ENCODE data around the gene KRTAP4-9. TPM values are rescaled to one million over a fixed set of nuclear protein-coding genes. Genes with fewer than 3 reads are reported as not detected.
"Not testable (repeated sequence)": the region's sequence is repeated elsewhere in the genome, so short reads cannot be mapped to it uniquely, and the experiment has no call there.

KRTAP4-9 gene
- total RNA-seq, 1 donor = under 0.01 TPM

DNA sequence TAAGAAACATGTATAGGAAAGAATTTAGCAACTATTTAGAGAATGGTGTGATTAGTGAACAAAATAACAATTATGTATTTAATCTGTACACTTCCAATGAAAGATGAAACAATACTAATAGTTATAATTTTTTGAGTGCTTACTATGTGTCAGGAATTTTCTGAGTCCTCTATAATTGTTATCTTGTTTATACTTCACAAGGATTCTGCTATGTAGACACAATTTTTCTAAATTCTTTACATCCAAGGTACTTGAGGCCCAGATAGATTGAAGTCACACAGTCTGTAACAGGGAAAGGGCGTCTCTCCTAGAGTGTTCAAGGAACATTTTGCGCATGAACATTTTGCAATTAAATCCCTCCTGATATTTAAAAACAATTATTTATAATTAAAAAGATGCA lies 19.9 kb downstream of the KRTAP4-9 start:
- DNase-seq (ENCODE audit: low read depth in 2 of 3, low spot score in 2 of 3) = no peak

DNA sequence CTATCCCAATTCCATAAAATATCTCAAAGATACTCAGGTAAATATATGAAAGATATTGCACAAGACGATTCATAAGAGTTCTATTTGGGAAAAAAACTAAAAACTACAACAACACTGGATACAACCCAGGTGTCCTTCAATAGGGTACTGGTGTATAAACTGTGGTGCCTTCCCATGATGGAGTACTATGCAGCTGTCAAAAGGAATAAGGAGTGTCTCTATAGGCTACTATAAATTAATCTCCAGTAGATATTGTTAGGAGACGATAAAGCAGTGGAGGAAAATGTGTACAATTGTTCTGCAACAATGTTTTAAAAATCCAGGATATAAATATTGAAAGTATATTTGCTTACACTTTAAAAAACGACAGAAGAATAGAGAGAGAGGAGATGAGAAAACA lies 21.2 kb downstream of the KRTAP4-9 start:
- no peak for DNase-seq (ENCODE audit: low read depth in 2 of 3, low spot score in 2 of 3)

DNA sequence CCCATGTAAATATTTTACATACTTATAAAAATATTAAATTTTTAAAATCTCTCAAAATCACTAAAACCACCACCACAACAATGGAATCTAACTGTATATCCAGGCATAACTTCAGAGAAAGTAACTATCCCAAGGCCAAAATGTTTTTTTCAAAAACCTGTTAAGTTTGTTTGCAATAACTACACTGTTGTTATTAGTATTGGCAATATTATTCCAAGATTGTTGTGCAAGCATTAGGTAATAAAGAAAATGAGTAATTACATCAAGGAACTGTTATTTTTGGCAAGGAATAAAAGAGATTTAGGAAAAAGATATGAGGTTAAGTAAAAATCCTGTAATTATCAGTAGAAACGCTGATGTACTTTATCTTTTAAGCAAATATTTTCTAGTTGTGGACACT lies 22.2 kb downstream of the KRTAP4-9 start:
- no peak for DNase-seq (ENCODE audit: low read depth in 2 of 3, low spot score in 2 of 3)

DNA sequence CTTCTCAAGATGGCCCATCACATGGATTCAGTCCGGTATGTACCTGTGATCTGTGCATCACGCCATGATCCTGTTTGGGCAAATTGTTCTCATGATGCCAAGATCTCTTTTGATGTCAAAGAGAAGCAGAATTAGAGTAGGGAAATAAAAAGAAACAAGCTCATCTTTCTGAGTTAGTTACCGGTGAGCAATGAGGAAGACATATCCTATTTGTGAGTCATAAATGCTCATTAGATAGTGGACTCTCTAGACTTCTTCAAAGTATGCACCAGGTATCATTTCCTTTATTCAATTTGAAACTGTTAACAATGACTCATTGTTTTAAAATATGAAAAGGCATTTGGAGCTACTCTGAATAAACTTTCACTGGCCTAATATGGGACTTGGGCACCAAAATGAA lies 26.8 kb downstream of the KRTAP4-9 start:
- no peak for DNase-seq (ENCODE audit: low read depth in 2 of 3, low spot score in 2 of 3)

DNA sequence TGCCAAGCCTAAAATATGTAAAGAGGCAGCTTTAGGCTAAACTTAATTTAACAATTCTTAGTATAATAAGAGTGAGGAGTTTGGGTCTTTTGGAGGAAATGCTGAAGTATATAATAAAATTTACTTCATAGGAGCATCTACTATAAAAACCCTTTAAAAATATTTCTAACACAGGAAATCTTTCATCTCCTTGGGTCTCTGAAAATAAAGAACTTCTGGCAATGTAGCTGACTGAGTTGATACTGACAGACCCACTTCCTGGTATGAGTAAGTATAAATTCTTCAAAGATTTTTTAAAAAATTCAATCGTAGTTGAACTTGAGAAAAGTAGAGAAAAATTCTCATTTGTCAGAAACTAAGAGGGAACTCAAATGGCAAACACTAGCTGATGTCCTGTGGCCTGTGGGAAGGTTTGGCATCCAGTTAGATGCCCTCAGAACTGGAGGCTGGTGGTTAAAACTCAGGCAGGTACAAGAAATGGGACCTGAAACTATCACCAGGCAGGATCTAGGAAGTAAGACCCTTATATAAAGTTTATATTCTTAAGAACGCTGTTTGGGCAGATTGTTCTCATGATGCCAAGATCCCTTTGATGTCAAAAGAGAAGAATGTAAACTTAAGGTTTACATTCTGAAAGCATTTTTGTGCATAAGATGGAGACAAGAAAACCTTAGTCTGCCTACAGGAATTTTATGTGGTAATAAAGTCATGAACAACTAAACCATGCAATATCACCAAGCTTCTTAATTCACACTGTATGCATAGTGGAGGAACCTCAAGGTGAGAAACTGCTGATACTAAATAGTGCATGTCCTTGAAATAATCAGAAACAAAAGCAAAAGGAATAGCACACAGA lies 28.9 kb downstream of the KRTAP4-9 start:
- no peak for DNase-seq (ENCODE audit: low read depth in 2 of 3, low spot score in 2 of 3)

DNA sequence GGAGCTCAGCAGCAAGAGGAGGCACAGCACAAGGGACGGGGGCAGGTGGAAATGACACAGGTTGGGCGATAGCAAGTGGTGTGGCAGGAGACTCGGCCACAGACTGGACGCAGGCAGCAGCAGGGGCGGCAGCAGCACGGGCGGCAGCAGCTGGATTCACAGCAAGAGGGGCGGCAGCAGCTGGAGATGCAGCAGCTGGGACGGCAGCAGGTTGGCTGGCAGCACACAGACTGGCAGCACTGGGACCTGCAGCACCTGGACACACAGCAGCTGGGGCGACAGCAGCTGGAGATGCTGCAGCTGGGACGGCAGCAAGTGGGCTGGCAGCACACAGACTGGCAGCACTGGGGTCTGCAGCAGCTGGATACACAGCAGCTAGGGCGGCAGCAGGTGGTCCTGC lies 34.7 kb downstream of the KRTAP4-9 start:
- DNase-seq (ENCODE audit: low read depth in 2 of 3, low spot score in 2 of 3) = not testable (repeated sequence)

DNA sequence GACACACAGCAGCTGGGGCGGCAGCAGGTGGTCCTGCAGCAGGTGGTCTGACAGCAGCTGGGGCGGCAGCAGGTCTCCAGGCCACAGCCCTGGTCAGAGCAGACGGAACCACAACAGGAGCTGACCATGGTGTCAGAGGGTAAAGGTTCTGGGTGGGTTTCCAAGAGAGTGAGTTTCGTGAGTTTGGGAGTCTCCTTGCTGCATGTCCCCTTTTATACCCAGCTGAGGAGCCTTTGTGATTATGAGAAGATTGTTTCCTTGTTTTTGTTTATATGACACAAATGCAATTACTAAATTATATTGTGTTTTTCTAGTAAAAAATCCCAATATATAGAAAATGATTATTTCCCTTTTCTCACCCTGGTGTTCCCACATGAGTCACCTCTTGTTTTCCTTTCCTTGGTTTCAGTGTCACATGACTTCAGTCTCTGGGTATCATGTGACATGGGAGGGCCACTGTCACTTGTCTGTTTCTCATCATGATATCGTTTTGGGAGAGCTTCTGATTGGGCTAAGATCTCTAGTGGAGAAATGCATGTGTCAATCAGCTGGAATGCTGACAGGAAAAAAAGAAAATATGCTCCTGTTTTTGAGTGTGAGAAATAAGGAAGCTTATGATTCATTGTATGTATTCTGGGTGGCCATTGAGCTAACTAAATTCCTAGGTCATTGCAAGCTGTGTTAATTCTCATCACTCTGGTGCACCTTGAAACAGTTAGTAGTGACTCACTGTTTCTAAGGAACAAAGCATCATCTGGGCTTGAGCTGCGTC lies 35.4 kb downstream of the KRTAP4-9 start, which contains the start of gene KRTAP4-6:
Gene KRTAP4-6 (minus strand): TSS at position 185 of the 772 bp plus-strand sequence. CDS start 57 bp downstream, at position 128.
- no peak for DNase-seq (ENCODE audit: low read depth in 2 of 3, low spot score in 2 of 3)

DNA sequence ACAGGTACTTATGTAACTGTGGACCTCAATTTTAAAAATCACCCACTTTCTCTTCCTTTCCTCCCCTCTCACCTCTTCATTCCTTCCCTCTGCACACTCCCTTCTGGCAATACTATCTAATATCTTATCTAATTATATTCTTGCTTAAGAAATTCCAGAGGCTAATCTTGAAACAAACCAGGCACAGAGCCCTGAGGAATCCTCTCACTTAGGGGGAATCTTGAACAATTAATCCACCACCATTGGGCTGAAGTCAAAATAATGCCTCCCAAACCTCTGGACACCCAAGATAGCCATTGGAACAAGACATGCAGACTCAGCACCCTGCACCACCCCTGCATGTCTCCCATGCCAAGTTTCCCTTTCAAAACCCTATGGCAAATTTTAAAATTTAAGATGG lies 36.2 kb downstream of the KRTAP4-9 start:
- no peak for DNase-seq (ENCODE audit: low read depth in 2 of 3, low spot score in 2 of 3)

DNA sequence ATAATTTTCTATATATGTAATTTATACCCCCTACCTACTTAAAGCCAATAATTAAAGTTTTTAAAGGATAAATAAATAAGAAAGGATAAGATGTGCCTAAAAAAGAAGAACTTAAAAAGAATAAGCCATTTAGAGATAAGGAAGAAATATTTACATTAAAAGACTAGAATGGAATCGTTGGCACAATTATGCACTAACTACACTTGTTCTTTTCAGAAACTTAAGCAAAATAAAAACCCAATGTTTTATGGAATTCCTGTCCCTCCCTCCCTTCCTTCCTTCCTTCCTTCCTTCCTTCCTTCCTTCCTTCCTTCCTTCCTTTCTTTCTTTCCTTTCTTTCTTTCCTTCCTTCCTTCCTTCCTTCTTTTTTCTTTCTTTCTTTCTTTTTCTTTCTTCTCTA lies 39.7 kb downstream of the KRTAP4-9 start:
- DNase-seq (ENCODE audit: low read depth in 2 of 3, low spot score in 2 of 3) = no peak

DNA sequence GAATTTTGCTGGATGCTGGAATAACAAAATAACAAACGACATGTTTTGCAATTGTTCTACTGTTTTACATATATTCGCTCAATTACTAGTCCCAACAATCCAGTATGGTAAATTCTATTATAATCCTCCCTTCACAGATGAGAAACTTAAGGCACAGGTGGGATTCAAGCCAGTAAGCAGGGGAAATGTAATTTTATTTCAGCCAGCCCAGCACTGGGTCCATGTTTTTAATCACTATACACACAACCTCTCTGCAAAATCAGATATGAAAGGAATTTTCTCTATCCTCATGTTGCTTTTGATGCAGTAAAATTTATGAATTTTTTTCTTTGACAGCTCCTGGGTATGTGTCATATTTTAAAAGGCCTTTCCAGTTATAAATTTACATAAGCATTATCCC lies 40.1 kb downstream of the KRTAP4-9 start:
- DNase-seq (ENCODE audit: low read depth in 2 of 3, low spot score in 2 of 3) = no peak

DNA sequence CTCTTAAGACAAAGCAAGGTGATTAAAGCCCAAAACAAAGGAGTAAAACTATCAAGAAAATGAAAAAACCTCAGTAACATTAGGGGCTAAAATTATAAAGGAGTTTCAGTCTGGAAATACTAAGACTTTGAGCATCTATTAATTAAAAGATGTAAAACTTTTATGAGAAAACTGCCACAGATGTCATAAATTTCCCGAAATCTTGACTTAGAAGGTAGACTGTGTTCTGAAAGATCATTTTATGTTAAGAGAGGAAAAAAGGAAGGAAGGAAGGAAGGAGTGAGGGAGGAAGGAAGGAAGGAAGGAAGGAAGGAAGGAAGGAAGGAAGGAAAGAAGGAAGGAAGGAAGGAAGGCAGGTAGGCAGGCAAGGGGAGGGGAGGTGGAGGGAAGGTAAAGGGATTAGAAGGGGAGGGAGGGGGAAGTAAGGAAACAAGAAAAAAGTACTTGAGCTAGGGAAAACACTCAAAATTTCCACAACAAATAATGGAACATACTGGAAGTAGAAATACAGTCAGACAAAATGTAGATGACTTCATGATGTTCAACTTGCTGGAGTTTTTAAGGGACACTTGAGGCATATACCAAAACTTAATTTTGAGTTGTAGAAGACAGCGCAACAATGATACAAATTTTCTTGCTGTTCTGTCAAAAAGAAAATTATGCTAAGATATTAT lies 42.5 kb downstream of the KRTAP4-9 start:
- no peak for DNase-seq (ENCODE audit: low read depth in 2 of 3, low spot score in 2 of 3)

DNA sequence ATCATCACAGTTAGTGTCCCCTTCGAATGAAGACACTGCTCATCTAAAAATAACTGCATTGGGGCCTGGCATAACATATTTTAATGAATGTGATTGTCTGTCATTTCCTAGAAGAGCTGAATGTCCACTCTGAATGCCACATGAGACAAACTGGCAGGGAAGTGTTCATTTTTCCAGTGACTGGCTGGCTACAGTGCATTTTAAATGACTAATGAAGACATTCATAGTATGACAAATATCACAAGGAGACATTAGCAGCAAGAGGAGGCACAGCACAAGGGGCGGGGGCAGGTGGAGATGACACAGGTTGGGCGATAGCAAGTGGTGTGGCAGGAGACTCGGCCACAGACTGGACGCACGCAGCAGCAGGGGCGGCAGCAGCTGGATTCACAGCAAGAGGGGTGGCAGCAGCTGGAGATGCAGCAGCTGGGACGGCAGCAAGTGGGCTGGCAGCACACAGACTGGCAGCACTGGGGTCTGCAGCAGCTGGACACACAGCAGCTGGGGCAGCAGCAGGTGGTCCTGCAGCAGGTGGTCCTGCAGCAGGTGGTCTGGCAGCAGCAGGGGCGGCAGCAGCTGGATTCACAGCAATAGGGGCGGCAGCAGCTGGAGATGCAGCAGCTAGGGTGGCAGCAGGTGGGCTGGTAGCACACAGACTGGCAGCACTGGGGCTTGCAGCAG lies 43.9 kb downstream of the KRTAP4-9 start:
- not testable (repeated sequence) for DNase-seq (ENCODE audit: low read depth in 2 of 3, low spot score in 2 of 3)

DNA sequence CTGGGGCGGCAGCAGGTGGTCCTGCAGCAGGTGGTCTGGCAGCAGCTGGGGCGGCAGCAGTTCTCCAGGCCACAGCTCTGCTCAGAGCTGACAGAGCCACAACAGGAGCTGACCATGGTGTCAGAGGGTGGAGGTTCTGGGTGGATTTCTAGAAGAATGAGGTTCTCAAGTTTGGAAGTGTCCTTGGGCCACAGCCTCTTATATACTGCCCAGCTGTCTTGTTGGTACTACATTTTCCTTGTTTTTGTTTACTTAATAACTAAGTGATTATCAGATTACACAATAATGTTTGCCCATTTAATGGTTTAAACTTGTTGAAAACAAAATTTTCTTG lies 44.4 kb downstream of the KRTAP4-9 start, which contains the start of gene KRTAP4-5:
Gene KRTAP4-5 (minus strand): TSS at position 174 of the 334 bp plus-strand sequence. CDS start 58 bp downstream, at position 116.
- DNase-seq (ENCODE audit: low read depth in 2 of 3, low spot score in 2 of 3) = no peak

DNA sequence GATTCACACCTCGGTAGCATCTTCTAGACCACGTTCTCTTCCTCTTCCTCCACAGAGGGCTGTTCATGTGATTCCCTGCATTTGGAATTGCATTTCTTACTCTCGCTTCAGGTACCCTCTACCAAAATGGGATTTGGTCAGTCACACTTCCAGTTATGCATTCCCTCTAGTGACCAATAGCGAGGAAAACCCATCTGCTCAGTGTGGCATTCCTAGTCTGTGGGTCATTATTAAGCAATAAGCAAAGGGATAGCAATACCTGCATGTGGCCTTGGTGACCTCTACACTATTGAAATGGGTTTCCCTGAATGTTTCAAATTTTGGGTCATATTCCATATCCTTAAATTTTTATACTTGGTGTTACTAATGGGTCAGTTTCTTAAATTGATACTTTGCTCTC lies 44.8 kb downstream of the KRTAP4-9 start:
- DNase-seq (ENCODE audit: low read depth in 2 of 3, low spot score in 2 of 3) = no peak

DNA sequence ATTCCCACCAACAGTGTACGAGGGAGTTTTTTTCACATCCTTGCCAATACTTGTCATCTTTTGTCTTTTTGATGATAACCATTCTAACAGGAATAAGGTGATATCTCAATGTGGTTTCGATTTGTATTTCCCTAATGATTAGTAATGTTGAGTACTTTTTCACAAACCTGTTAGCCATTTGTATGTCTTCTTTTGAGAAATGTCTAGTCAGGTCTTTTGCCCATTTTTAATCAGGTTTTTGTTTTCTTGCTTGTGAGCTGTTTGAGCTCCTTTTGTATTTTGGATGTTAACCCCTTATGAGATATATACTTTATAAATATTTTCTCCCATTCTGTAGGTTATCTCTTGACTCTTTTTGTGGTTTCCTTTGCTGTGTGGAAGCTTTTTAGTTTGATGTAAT lies 46.3 kb downstream of the KRTAP4-9 start:
- no peak for DNase-seq (ENCODE audit: low read depth in 2 of 3, low spot score in 2 of 3)

DNA sequence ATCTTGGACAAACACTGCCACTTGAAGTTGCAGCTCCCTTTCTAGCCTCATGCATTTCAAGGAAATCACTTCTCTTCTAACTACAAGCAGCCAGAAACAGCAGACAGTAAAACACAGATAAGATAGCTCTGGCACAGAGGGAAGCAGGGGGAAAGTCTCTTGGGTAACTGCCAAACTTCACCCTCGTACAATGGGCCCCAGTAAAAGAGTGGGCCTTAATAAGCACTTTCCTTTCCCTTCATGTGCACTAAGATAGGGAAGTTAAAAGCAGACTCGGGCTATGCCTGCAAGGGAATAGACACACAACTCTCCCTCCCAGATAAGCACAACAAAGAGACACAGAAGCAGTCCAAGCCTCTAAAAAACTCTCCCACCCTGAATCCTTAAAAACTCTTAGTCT lies 48.7 kb downstream of the KRTAP4-9 start:
- peak in 1 of 3 donors; percentile 19 for DNase-seq (ENCODE audit: low read depth in 2 of 3, low spot score in 2 of 3)

Other genes with a start within 250 kb of the KRTAP4-9 start
- not detected for gene KRT12, start 238.2 kb upstream of the KRTAP4-9 start, total RNA-seq
- not detected for gene KRT20, start 220.1 kb upstream of the KRTAP4-9 start, total RNA-seq
- under 0.01 TPM for gene KRT23, start 167.7 kb upstream of the KRTAP4-9 start, total RNA-seq
- gene KRT39, start 138.4 kb upstream of the KRTAP4-9 start, total RNA-seq = under 0.01 TPM
- gene KRT40, start 121.1 kb upstream of the KRTAP4-9 start, total RNA-seq = not detected
- gene KRTAP3-3, start 111.2 kb upstream of the KRTAP4-9 start, total RNA-seq = not detected
- gene KRTAP3-2, start 105.5 kb upstream of the KRTAP4-9 start, total RNA-seq = not detected
- not detected for gene KRTAP3-1, start 96.3 kb upstream of the KRTAP4-9 start, total RNA-seq
- not detected for gene KRTAP1-5, start 78.2 kb upstream of the KRTAP4-9 start, total RNA-seq
- gene KRTAP1-4, start 75.2 kb upstream of the KRTAP4-9 start, total RNA-seq = not detected
- not detected for gene KRTAP1-3, start 70.5 kb upstream of the KRTAP4-9 start, total RNA-seq
- gene KRTAP1-1, start 63.9 kb upstream of the KRTAP4-9 start, total RNA-seq = not detected
- gene KRTAP2-1, start 58.1 kb upstream of the KRTAP4-9 start, total RNA-seq = not detected
- not detected for gene KRTAP2-2, start 50.2 kb upstream of the KRTAP4-9 start, total RNA-seq
- not detected for gene KRTAP2-3, start 45.3 kb upstream of the KRTAP4-9 start, total RNA-seq
- not detected for gene KRTAP2-4, start 39.5 kb upstream of the KRTAP4-9 start, total RNA-seq
- gene KRTAP4-7, start 21.2 kb upstream of the KRTAP4-9 start, total RNA-seq = not detected
- gene KRTAP4-8, start 7.2 kb upstream of the KRTAP4-9 start, total RNA-seq = not detected
- gene KRTAP4-16, start 3.2 kb upstream of the KRTAP4-9 start, total RNA-seq = not detected
- not detected for gene KRTAP4-11, start 13.0 kb downstream of the KRTAP4-9 start, total RNA-seq
- gene KRTAP4-12, start 18.8 kb downstream of the KRTAP4-9 start, total RNA-seq = not detected
- gene KRTAP4-6, start 35.2 kb downstream of the KRTAP4-9 start, total RNA-seq = not detected
- not detected for gene KRTAP4-5, start 44.4 kb downstream of the KRTAP4-9 start, total RNA-seq
- gene KRTAP4-4, start 55.4 kb downstream of the KRTAP4-9 start, total RNA-seq = not detected
- gene KRTAP4-3, start 62.8 kb downstream of the KRTAP4-9 start, total RNA-seq = not detected
- gene KRTAP4-2, start 72.8 kb downstream of the KRTAP4-9 start, total RNA-seq = not detected
- gene KRTAP4-1, start 79.5 kb downstream of the KRTAP4-9 start, total RNA-seq = not detected
- gene KRTAP9-1, start 84.5 kb downstream of the KRTAP4-9 start, total RNA-seq = not detected
- not detected for gene KRTAP9-2, start 121.3 kb downstream of the KRTAP4-9 start, total RNA-seq
- not detected for gene KRTAP9-3, start 127.1 kb downstream of the KRTAP4-9 start, total RNA-seq
- gene KRTAP9-8, start 132.6 kb downstream of the KRTAP4-9 start, total RNA-seq = not detected
- gene KRTAP9-4, start 144.3 kb downstream of the KRTAP4-9 start, total RNA-seq = not detected
- gene KRTAP9-9, start 150.0 kb downstream of the KRTAP4-9 start, total RNA-seq = not detected
- not detected for gene KRTAP9-6, start 160.0 kb downstream of the KRTAP4-9 start, total RNA-seq
- not detected for gene KRTAP9-7, start 170.3 kb downstream of the KRTAP4-9 start, total RNA-seq
- not detected for gene KRTAP29-1, start 197.5 kb downstream of the KRTAP4-9 start, total RNA-seq
- 0.27 TPM for gene KRTAP16-1, start 203.9 kb downstream of the KRTAP4-9 start, total RNA-seq
- gene KRTAP17-1, start 210.3 kb downstream of the KRTAP4-9 start, total RNA-seq = not detected
- gene KRT33A, start 245.4 kb downstream of the KRTAP4-9 start, total RNA-seq = not detected

Data from hematopoietic multipotent progenitor cell (in vitro differentiated cells).